ENCODE measurements around the gene GUK1. TPM values are rescaled to one million over a fixed set of nuclear protein-coding genes. Genes with fewer than 3 reads are reported as not detected.

The GUK1 gene
- total RNA-seq, 2 donors from 2014 or later = 252 to 422 TPM

DNA sequence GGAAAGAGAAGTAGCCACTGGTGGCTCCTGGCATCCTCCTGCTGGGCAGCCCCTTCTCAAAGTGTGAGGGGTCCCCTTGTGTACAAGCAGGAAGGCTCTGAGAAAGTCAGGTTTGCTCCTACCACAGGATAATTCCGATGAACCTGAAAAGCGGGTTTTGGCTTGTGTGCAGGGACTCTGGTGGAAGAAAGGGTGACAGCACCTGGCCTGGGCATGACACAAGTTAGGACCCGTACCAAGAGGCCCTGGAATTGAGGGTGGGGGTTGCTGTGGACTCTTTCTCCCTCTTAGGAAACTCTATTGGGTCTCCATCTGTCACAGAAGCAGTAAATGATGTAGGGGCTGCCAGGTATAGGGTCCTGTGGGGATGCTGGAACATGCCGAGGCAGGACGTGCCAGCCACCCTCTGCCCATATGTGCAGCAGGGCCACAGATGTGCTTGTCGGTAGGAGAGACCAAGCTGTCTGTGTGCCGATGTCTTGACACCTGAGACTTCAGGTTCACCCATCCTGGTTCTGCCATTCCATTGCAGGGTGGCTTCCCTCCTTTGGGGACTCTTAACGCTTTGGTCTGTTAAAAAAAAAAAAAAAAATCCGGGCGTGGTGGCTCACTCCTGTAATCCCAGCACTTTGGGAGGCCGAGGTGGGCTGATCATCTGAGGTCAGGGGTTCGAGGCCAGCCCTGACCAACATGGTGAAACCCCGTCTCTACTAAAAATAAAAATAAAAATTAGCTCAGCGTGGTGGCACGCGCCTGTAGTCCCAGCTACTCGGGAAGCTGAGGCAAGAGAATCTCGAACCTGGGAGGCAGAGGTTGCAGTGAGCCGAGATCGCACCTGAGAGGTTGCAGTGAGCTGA, 46.8 kb upstream of the GUK1 start:
- Histone ChIP-seq H3K9me3 (peaks cover 9% of the 10 kb centered on the region), H3K36me3 (peaks cover 13% of the 10 kb centered on the region), H3K27me3 (replicated peaks; ENCODE audit: insufficient read depth) (no peaks in the 10 kb centered on the region), H3K27ac (no peak overlapping the region), H3K4me1 (ENCODE audit: control insufficient read depth in 1 of 2, low read depth in 2 of 2) (peaks cover 32 to 50% of the 10 kb centered on the region in 2 donors), H3K4me3 (no peak overlapping the region)
- TF ChIP-seq CTCF (IDR thresholded peaks at IDR 0.05) = no peak
- DNase-seq (ENCODE audit: low spot score) = no peak
- ATAC-seq (ENCODE audit: insufficient number of reproducible peaks, low FRiP score, low read depth) = no peak

- peaks cover 25% of the 10 kb centered on the region for H3K36me3 ChIP-seq
- no peak overlapping the region for H3K4me3 ChIP-seq
- no peak for ATAC-seq (ENCODE audit: insufficient number of reproducible peaks, low FRiP score, low read depth)
- H3K4me1 ChIP-seq (ENCODE audit: control insufficient read depth in 1 of 2, low read depth in 2 of 2) = peaks cover 20 to 38% of the 10 kb centered on the region in 2 donors
- no peaks in the 10 kb centered on the region for H3K27me3 ChIP-seq (replicated peaks; ENCODE audit: insufficient read depth)
- TF ChIP-seq CTCF (IDR thresholded peaks at IDR 0.05) = no peak
- no peak overlapping the region for H3K27ac ChIP-seq
- no peak for DNase-seq (ENCODE audit: low spot score)
- H3K9me3 ChIP-seq = peaks cover 9% of the 10 kb centered on the region
These were observed 45.6 kb upstream of the GUK1 start for GRCh38 chr1:228094432-228095016.

GRCh38 chr1:228095161-228095560, 44.9 kb upstream of the GUK1 start:
- no peak for TF ChIP-seq CTCF (IDR thresholded peaks at IDR 0.05)
- no peak for DNase-seq (ENCODE audit: low spot score)
- H3K9me3 ChIP-seq = peaks cover 9% of the 10 kb centered on the region
- H3K4me3 ChIP-seq = no peak overlapping the region
- peaks cover 14 to 31% of the 10 kb centered on the region in 2 donors for H3K4me1 ChIP-seq (ENCODE audit: control insufficient read depth in 1 of 2, low read depth in 2 of 2)
- no peaks in the 10 kb centered on the region for H3K27me3 ChIP-seq (replicated peaks; ENCODE audit: insufficient read depth)
- H3K36me3 ChIP-seq = peaks cover 30% of the 10 kb centered on the region
- ATAC-seq (ENCODE audit: insufficient number of reproducible peaks, low FRiP score, low read depth) = no peak
- no peak overlapping the region for H3K27ac ChIP-seq

DNA sequence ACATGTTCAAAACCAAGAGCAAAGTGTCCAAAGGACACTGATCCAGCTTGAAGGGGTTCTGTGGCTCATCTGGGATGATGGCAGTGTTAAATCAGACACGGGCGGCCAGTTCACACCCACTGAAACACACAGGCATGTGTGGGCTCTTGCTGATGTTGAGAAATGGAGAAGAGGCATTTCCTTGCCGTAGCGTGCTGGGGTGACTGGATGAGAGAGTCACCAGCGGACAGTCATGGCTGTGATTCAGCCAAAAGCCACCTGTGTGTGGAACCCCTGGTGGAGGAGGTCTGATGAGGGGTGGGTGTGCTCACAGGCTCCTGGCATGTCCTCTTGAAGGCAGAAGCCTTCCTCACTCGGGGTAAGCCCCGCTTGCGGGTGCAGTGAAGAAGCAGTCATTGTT, 44.1 kb upstream of the GUK1 start:
- Histone ChIP-seq H3K27me3 (replicated peaks; ENCODE audit: insufficient read depth) (no peaks in the 10 kb centered on the region), H3K36me3 (peaks cover 32% of the 10 kb centered on the region), H3K4me3 (no peak overlapping the region), H3K27ac (no peak overlapping the region), H3K9me3 (peaks cover 9% of the 10 kb centered on the region), H3K4me1 (ENCODE audit: control insufficient read depth in 1 of 2, low read depth in 2 of 2) (peaks cover 6 to 24% of the 10 kb centered on the region in 2 donors)
- ATAC-seq (ENCODE audit: insufficient number of reproducible peaks, low FRiP score, low read depth) (no peak), DNase-seq (ENCODE audit: low spot score) (no peak)
- TF ChIP-seq CTCF (IDR thresholded peaks at IDR 0.05) = no peak

Measured in thoracic aorta (tissue), 2 donors.